Right cardiac atrium (tissue), 5 donors: ENCODE measurements around the gene PKP2. TPM values are rescaled to one million over a fixed set of nuclear protein-coding genes. Genes with fewer than 3 reads are reported as not detected.
"Not testable (repeated sequence)": the region's sequence is repeated elsewhere in the genome, so short reads cannot be mapped to it uniquely, and the experiment has no call there.

Source experiments
- ATAC-seq, 2 donors: fragments of 200-7000 bp; cut with Tn5 transposase; one replicate each; pipeline versions ENCODE4 v1.8.0 to v1.9.1; 2020; ENCODE audit warnings: moderate library complexity in 2 of 2, mild to moderate bottlenecking in 1 of 2
- DNase-seq, 3 donors: peaks; one replicate each; pipeline ENCODE4 v3.0.0-alpha.2; 2020
- H3K27ac ChIP-seq: one replicate; pipeline ENCODE4 v1.5.1; 2013; ENCODE audit warnings: mild to moderate bottlenecking, low read length, control low read depth, moderate library complexity
- H3K27me3 ChIP-seq: one replicate; pipeline ENCODE4 v1.6.1; 2013; ENCODE audit not compliant: control insufficient read depth, insufficient read depth
- H3K4me1 ChIP-seq: one replicate; pipeline ENCODE4 v1.6.1; 2013; ENCODE audit warnings: low read length; ENCODE audit not compliant: control insufficient read depth, insufficient read depth
- H3K4me3 ChIP-seq: one replicate; pipeline ENCODE4 v1.5.1; 2013; ENCODE audit warnings: low read length, control low read depth
- H3K9me3 ChIP-seq: one replicate; pipeline ENCODE4 v1.6.1; 2013; ENCODE audit warnings: low read length; ENCODE audit not compliant: control insufficient read depth
- WGBS: extraction: QIAGEN DNeasy Blood & Tissue Kit; methylation state at CpG from one replicate; pipeline ENCODE4 v1.1.7; 2013; 5-methylcytosine and 5-hydroxymethylcytosine counted together
- intact Hi-C, 4 donors: fragments of 100-400 bp; cut with DNase I; formaldehyde crosslinking; loops; one replicate each; pipeline versions ENCODE4 v1.11.0 to v1.14.0; 2022 to 2023
- polyA plus RNA-seq: library from polyadenylated mRNA; stranded (reverse); fragments of 200-250 nt; gene quantifications from one replicate; pipeline ENCODE4 v1.2.3, GENCODE V29; 2013
- total RNA-seq, 4 donors: library from RNA; stranded (reverse); fragmentation: NEBNext Ultra II Directional; extraction: Animal tissue kit (Norgen Biotek cat#: 25700); gene quantifications; one replicate each; pipeline ENCODE4 v1.2.1, GENCODE V29; 2021
- donor health status: healthy with polysubstance abuse.
- donor health status: DM: no; HTN: yes; CAD: no.
- donor health status: DM: no; HTN: no; CAD: no.
- donor health status: DM: no; HTN: yes; CAD: no; lungs with severe emphysema.
- donor health status: DM: yes; HTN: yes; CAD: no.

The PKP2 gene
- total and polyA plus RNA-seq, 5 donors: 84.6 to 374 (median 193) TPM

DNA sequence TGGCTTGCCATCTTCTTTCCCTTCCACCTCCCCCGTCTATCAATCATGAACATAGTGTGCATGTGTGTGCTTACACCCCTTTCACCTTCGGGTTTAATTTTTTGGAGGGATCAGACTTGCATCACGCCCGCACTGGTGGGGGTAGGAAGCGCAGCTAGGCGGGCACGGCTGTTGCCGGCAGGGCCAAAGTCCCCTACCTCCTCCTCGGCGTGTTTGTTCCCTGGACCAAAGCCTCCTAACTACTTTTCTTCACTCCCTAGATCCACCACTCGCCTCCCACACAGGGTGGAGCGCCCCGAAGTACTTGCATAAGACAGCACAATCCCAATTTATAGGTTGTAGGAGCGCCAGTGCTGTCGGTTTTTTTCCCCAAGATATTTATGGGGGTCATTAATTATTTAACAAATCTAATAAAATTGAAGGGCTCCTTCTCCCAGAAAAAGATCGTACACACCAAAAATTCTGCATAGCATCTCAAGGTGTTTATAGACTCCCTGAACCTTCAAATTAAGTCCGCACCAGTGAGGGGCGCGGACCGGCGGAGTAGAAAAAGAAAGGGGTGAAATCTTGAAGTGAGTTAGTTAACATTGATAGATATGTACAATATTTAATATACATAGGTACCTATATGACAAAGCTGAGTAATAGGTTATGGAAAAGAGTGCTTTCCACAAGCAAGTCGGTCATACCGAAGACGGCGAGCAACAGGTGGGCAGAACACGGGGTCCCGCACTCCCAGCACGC, 717 bp downstream of the PKP2 start:
- ATAC-seq (peak; percentile 39 to 41), DNase-seq (peak in 2 of 3 donors; percentile 25 to 66)
- Histone ChIP-seq H3K27me3 (no peaks in the 10 kb centered on the region), H3K9me3 (no peaks in the 10 kb centered on the region), H3K4me1 (no peaks in the 10 kb centered on the region), H3K27ac (peak overlapping the region; percentile 65), H3K4me3 (peak overlapping the region; percentile 59)
- intact Hi-C loops: loop anchor here in 2 of 4 donors (10.0 kb wide), 2 partner anchors 51 to 71 kb away; no protein-coding TSS in a partner anchor
- 7% methylated on average over 28 of the region's 28 CpGs for WGBS

- peak overlapping the region; percentile 59 for H3K4me3 ChIP-seq
- no peaks in the 10 kb centered on the region for H3K27me3 ChIP-seq
- H3K4me1 ChIP-seq: peaks cover 2% of the 10 kb centered on the region
- intact Hi-C loops: loop anchor here in 2 of 4 donors (10.0 kb wide), 2 partner anchors 50 to 70 kb away; no protein-coding TSS in a partner anchor
- ATAC-seq (peak; percentile 14 to 19), DNase-seq (no peak)
- no peaks in the 10 kb centered on the region for H3K9me3 ChIP-seq
- H3K27ac ChIP-seq: peak overlapping the region; percentile 33
- 65% methylated on average over 2 of the region's 2 CpGs for WGBS
Measured at GRCh38 chr12:32894566-32894965, 2.0 kb downstream of the PKP2 start.

DNA sequence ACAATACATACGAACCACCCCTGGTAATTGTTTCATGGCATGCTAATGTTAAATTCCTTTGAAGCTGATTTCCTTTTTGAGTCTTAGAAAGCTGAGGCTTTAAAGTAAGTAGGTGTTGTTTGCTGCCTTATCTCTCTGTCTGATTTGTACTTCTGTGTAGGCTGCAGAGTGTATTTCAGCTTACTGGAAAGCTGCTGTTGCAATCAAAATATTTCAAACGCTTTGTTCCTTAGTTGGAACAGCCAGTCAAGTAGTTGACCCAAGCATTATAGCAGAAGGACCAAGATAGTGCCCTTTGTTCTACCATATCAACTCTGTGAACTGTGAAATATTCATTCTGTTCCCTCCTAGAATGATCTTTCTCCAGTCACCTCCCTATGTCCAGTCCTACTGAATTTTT, 3.1 kb downstream of the PKP2 start:
- DNase-seq (no peak), ATAC-seq (peak; percentile 25 to 42)
- peak overlapping the region; percentile 59 for H3K4me3 ChIP-seq
- H3K27ac ChIP-seq: peak overlapping the region; percentile 57
- intact Hi-C loops: loop anchor here in 2 of 4 donors (10.0 kb wide), 2 partner anchors 49 to 69 kb away; no protein-coding TSS in a partner anchor
- no peaks in the 10 kb centered on the region for H3K27me3 ChIP-seq
- H3K4me1 ChIP-seq: peaks cover 3% of the 10 kb centered on the region
- no peaks in the 10 kb centered on the region for H3K9me3 ChIP-seq
- WGBS: 18% methylated on average over 2 of the region's 2 CpGs

GRCh38 chr12:32893043-32893442, 3.5 kb downstream of the PKP2 start:
- intact Hi-C loops: loop anchor here in 2 of 4 donors (10.0 kb wide), 2 partner anchors 48 to 68 kb away; no protein-coding TSS in a partner anchor
- peak overlapping the region; percentile 59 for H3K4me3 ChIP-seq
- peaks cover 3% of the 10 kb centered on the region for H3K4me1 ChIP-seq
- no peak for ATAC-seq
- no peak for DNase-seq
- WGBS: 21% methylated on average over 2 of the region's 2 CpGs
- H3K27me3 ChIP-seq: no peaks in the 10 kb centered on the region
- H3K9me3 ChIP-seq: no peaks in the 10 kb centered on the region
- no peak overlapping the region for H3K27ac ChIP-seq

GRCh38 chr12:32892369-32892768, 4.2 kb downstream of the PKP2 start:
- ATAC-seq, H3K27me3 ChIP-seq, DNase-seq, H3K4me1 ChIP-seq, H3K9me3 ChIP-seq: not testable (repeated sequence)
- 80% methylated on average over 3 of the region's 3 CpGs for WGBS
- Histone ChIP-seq H3K4me3 (peak overlapping the region; percentile 59), H3K27ac (peak overlapping the region; percentile 61)
- intact Hi-C loops: loop anchor here in 2 of 4 donors (10.0 kb wide), 2 partner anchors 48 to 68 kb away; no protein-coding TSS in a partner anchor

DNA sequence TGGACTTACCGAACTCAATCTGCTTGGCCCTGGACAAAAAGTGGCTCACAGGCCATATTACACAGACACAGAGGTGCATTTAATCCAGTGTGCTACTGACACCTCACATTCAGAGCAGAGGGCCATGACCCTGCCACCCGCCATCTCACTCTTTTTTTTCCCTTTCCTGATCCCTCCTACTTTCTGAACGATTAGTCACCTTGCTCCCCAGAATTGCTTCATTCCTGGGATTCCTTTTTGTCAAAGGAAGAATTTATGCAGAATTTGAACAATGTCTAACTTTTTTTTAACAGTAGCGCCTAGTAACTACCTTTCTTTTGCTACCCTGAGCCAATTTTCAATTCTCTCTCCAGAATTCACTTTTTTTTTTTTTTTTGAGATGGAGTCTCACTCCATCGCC, 4.6 kb downstream of the PKP2 start:
- intact Hi-C loops: loop anchor here in 2 of 4 donors (10.0 kb wide), 2 partner anchors 47 to 67 kb away; no protein-coding TSS in a partner anchor
- Histone ChIP-seq H3K4me1 (peaks cover 3% of the 10 kb centered on the region), H3K4me3 (peak overlapping the region; percentile 0), H3K9me3 (no peaks in the 10 kb centered on the region), H3K27me3 (no peaks in the 10 kb centered on the region), H3K27ac (peak overlapping the region; percentile 62)
- WGBS: 50% methylated on average over 5 of the region's 5 CpGs
- DNase-seq (no peak), ATAC-seq (no peak)

DNA sequence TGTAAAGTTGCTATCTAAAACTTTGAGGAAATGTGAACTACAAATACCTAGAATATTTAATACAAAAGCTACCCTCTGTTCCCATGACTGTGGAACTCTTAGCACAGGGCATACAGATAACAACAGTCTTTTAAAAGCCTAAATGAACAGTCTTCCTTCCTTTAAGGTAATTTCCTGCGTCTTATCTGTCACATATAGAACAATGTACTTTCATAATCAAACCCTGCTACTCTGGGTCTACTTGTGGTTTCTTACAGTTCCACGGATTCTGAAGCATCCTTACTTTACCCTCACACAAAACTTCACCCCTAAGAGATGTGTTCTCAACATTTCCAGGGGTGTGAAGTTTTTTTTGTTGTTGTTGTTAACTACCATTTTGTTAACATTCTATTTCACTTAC, 5.1 kb downstream of the PKP2 start:
- ATAC-seq (no peak), DNase-seq (no peak)
- WGBS: 38% methylated on average over 2 of the region's 2 CpGs
- Histone ChIP-seq H3K4me1 (peaks cover 3% of the 10 kb centered on the region), H3K9me3 (no peaks in the 10 kb centered on the region), H3K27me3 (no peaks in the 10 kb centered on the region), H3K27ac (peak overlapping the region; percentile 62), H3K4me3 (peak overlapping the region; percentile 0)
- intact Hi-C loops: loop anchor here in 2 of 4 donors (10.0 kb wide), 2 partner anchors 47 to 67 kb away; no protein-coding TSS in a partner anchor

DNA sequence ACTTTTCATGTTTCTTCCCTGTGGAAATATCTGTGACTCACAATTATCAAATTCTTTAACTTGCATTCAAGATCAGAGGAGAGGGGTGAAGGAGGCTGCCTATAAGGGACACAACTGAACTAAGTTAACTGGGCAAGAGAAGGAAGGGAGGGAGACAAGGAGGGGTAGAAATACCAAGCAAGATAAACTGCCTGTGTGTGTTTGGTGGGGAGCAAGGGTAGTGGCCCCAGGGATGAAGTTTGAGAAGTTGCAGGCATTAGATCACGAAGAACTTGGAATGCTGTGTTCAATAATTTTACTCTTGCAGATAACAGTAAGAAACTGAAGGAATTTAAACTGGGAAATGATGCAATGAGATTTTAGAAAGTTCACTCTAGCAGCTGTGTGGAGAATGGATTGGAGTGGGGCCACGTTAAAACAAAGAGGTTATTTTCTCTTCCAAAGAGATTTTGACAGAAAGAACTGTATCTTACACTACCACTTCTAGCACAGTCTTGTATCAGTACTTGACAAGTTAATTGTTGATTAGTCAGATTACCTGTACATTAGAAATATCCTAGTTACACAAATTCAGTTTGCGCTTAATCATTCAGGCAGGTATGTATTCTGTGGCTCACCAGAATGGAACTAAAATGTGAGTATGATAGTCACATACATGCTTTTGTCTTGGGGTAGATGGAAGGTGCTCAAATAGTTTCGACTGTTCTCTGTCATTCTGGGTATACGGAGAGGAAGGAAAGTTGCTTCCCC, 7.4 kb downstream of the PKP2 start:
- DNase-seq: peak in 1 of 3 donors; percentile 57
- Histone ChIP-seq H3K9me3 (no peaks in the 10 kb centered on the region), H3K4me3 (no peak overlapping the region), H3K27me3 (no peaks in the 10 kb centered on the region), H3K27ac (peak overlapping the region; percentile 52), H3K4me1 (peaks cover 3% of the 10 kb centered on the region)
- intact Hi-C loops: no loop called here
- peak; percentile 67 to 68 for ATAC-seq
- 50% methylated on average over 5 of the region's 5 CpGs for WGBS

DNA sequence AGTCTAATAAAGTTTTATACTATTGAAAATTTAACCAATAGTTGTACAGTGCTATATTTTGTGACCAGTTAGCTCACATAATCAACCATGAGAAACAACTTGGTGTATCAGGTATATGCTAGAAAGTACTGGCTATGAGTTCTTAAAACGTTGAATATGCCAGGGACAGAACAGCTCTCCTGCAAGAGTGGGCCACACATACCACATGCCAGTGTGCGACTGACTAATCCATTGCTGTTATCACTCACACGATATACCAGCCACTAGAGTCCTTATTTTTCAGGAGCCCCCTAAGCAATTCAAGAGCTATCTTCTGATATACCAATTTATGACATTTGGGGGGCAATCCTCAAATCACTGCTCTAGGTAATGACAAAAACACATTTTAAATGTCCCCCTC, 9.5 kb downstream of the PKP2 start:
- no peak for DNase-seq
- ATAC-seq: no peak
- H3K4me3 ChIP-seq: no peak overlapping the region
- intact Hi-C loops: no loop called here
- peaks cover 5% of the 10 kb centered on the region for H3K4me1 ChIP-seq
- H3K9me3 ChIP-seq: no peaks in the 10 kb centered on the region
- H3K27ac ChIP-seq: peak overlapping the region; percentile 37
- 68% methylated on average over 3 of the region's 3 CpGs for WGBS
- H3K27me3 ChIP-seq: no peaks in the 10 kb centered on the region

DNA sequence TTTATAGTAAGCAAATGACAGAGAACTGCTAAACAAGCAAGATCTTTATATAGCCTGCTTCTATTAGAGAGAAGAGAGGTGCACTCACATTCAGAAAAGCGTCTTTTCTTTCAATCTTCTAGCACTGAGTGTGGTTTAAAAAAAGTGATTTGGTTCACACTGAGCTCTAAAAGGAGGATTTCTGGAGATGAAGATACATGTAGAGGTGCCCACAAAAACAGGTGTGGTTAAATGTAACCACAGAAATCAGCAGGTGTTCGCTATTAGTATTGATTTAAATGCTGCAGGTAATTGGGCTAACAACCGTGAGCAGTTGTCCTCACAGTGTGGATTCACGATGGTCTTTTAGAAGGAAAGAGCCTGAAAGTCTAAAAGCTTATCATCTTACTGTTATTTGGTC, 10.7 kb downstream of the PKP2 start:
- intact Hi-C loops: no loop called here
- Histone ChIP-seq H3K27me3 (no peaks in the 10 kb centered on the region), H3K27ac (no peak overlapping the region), H3K4me1 (peaks cover 5% of the 10 kb centered on the region), H3K9me3 (no peaks in the 10 kb centered on the region), H3K4me3 (no peak overlapping the region)
- WGBS: 69% methylated on average over 4 of the region's 4 CpGs
- ATAC-seq (no peak), DNase-seq (no peak)

DNA sequence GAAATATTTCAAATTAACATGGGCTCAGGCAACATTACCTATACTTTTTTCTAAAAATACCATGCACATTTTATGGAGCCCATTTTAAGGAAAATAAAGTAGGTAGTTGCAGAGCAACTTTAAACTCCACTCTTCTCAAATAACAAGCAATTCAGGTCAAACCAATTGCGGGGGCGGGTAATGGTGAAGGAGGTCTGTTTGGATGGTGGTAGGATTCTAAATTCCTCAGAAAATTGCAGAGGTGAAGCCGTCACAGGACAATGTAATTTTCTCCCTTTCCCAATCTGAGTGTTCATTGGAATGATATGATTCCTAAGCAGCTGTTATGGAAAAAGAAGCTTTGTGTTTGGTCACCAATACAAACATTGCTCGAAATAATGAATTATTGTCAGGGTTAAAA, 11.6 kb downstream of the PKP2 start:
- Histone ChIP-seq H3K27me3 (no peaks in the 10 kb centered on the region), H3K4me3 (no peak overlapping the region), H3K27ac (no peak overlapping the region), H3K9me3 (no peaks in the 10 kb centered on the region), H3K4me1 (peaks cover 8% of the 10 kb centered on the region)
- 83% methylated on average over 4 of the region's 4 CpGs for whole genome bisulfite sequencing
- intact Hi-C loops: no loop called here
- ATAC-seq (no peak), DNase-seq (no peak)
